Gastrocnemius medialis (tissue), 4 donors: ENCODE data around the gene RRAD. TPM values are rescaled to one million over a fixed set of nuclear protein-coding genes. Genes with fewer than 3 reads are reported as not detected.

Source experiments
- ATAC-seq, 2 donors: fragments of 150-250 bp; one replicate each; pipeline ENCODE4 v1.9.1; 2016
- DNase-seq, 2 donors: peaks; one replicate each; pipeline ENCODE4 v3.0.0-alpha.2; 2019
- H3K27ac ChIP-seq, 4 donors: fragments of 200-600 bp; sonication (generic); 1 replicate in 1 of 4; 2 replicates in 3 of 4; pipeline ENCODE4 v1.5.1; 2016 to 2018; ENCODE audit warnings: mild to moderate bottlenecking in 2 of 4, moderate library complexity in 1 of 4
- H3K27me3 ChIP-seq, 3 donors: fragments of 200-600 bp; sonication (generic) in 2 of 3; 1 replicate in 1 of 3; 2 replicates in 2 of 3; pipeline versions ENCODE4 v1.5.1 to v1.6.0; 2016 to 2019; ENCODE audit warnings: mild to moderate bottlenecking in 1 of 3, moderate library complexity in 1 of 3
- H3K36me3 ChIP-seq, 2 donors: fragments of 200-600 bp; sonication (generic) in 1 of 2; one replicate each; pipeline ENCODE4 v1.5.1; 2017 to 2018
- H3K4me1 ChIP-seq, 2 donors: fragments of 200-600 bp; sonication (generic) in 1 of 2; one replicate each; pipeline ENCODE4 v1.5.1; 2016 to 2017; ENCODE audit warnings: mild to moderate bottlenecking in 2 of 2
- H3K4me3 ChIP-seq, 4 donors: fragments of 200-600 bp; sonication (generic) in 3 of 4; 1 replicate in 1 of 4; 2 replicates in 3 of 4; pipeline ENCODE4 v1.5.1; 2016 to 2019; ENCODE audit warnings: mild to moderate bottlenecking in 2 of 4
- H3K9me3 ChIP-seq, 3 donors: fragments of 200-600 bp; sonication (generic) in 2 of 3; 1 replicate in 1 of 3; 2 replicates in 2 of 3; pipeline ENCODE4 v1.5.1; 2016 to 2019
- CTCF ChIP-seq, 5 experiments: fragments of 450-650 bp in 3 of 5; fragments of 200-600 bp in 2 of 5; sonication (generic) in 2 of 5; IDR thresholded peaks in 4 of 5; conservative IDR thresholded peaks in 1 of 5; 1 replicate in 4 of 5; 2 replicates in 1 of 5; pipeline ENCODE4 v1.5.1; 2016 to 2019; ENCODE audit warnings: antibody characterized with exemption in 5 of 5, mild to moderate bottlenecking in 3 of 5, moderate library complexity in 3 of 5
- POLR2A ChIP-seq, 2 donors: fragments of 450-650 bp; IDR thresholded peaks; one replicate each; pipeline ENCODE4 v1.6.1; 2017; ENCODE audit warnings: antibody characterized with exemption in 2 of 2, mild to moderate bottlenecking in 2 of 2, moderate library complexity in 2 of 2
- in situ Hi-C, 4 donors: fragments of 200-750 bp; cut with MboI; loops; one replicate each; pipeline versions ENCODE4 v1.15.0 to v1.8.0; 2017; ENCODE audit warnings: low sequenced_read_pairs in 4 of 4
- intact Hi-C: fragments of 100-400 bp; cut with DNase I; formaldehyde crosslinking; loops from one replicate; pipeline ENCODE4 v1.15.1; 2023; ENCODE audit warnings: low total_unique reads
- total RNA-seq, 4 donors: library from RNA; depleted of rRNA; stranded (reverse); fragments of >200 nt; gene quantifications; one replicate each; pipeline versions ENCODE4 v1.1.0 to v1.2.3, GENCODE V29; 2016

The RRAD gene
- total RNA-seq, 4 donors from 2014 or later = 286 to 1,191 (median 655) TPM

DNA sequence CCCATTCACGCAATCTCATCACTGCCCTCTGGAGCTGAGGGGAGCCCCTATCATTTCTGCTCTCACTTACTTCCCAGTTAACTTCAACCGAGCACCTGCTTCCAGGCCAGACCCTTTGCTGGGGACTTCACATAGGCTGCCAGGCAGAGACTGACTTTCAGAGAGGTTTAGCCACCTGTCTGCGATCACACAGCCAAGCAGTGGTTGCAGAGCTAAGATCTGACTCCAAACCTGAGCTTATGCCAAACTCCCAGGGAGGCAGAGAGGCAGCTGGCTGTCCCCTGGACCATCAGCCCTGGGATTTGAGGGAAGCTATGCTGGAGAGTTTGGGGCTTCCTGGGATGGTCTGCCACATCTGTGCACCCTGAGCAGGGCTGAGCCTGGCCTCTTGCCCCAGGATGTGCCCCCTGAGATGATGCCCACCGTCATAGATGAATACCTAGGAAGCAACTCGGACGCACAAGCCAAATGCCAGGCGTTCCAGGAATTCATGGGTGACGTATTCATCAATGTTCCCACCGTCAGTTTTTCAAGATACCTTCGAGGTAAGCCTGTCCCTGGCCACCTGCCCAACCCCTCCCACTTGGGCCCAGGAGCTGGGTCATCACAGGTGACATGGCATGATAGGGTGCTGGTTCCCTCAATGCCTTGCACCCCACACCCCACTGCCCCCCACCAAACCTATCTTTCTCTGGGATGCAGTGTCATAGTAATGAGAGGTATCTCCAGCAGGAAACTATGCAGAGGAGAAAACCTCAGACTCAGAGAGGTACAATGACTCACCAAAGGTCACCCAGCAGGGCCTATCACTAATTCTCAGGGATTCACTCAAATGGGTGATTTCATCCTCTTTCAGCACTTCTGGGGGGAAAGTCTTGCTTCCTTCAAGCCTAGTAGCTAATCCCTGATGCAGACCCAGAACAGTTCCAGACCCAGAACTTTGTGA, 45.7 kb upstream of the RRAD start:
- Histone ChIP-seq H3K27ac (no peak overlapping the region), H3K9me3 (no peaks in the 10 kb centered on the region), H3K4me3 (no peak overlapping the region), H3K36me3 (peaks cover 0 to 43% of the 10 kb centered on the region in 2 donors), H3K4me1 (no peaks in the 10 kb centered on the region), H3K27me3 (no peaks in the 10 kb centered on the region)
- intact Hi-C loops (no loop called here), in situ Hi-C loops (loop anchor here in 1 of 4 donors (10.0 kb wide), 1 partner anchor 184 kb away; the partner anchor contains the start of genes B3GNT9, FBXL8 and TRADD)
- DNase-seq (no peak), ATAC-seq (no peak)
- no peak for TF ChIP-seq POLR2A (IDR thresholded peaks at IDR 0.05)

DNA sequence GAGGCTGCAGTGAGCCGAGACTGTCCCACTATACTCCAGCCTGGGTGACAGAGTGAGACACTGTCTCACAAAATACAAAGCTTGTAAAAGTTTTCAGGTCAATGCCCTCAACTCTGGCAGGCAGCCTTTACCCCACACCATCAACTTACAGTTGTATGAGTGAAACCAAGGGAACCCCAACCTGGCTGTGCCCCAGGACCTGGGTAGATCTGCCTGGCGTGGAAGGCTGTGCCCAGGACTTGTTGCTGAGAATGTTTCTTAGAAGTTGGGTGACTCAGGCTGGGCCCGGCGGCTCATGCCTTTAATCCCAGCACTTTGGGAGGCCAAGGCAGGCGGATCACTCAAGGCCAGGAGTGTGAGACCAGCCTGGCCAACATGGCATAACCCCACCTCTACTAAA, 43.5 kb upstream of the RRAD start:
- H3K4me1 ChIP-seq = no peaks in the 10 kb centered on the region
- H3K27me3 ChIP-seq = no peaks in the 10 kb centered on the region
- no peaks in the 10 kb centered on the region for H3K9me3 ChIP-seq
- in situ Hi-C loops (loop anchor here in 1 of 4 donors (10.0 kb wide), 1 partner anchor 186 kb away; the partner anchor contains the start of genes B3GNT9, FBXL8 and TRADD), intact Hi-C loops (no loop called here)
- H3K4me3 ChIP-seq = no peak overlapping the region
- no peak for ATAC-seq
- peaks cover 0 to 44% of the 10 kb centered on the region in 2 donors for H3K36me3 ChIP-seq
- TF ChIP-seq POLR2A (IDR thresholded peaks at IDR 0.05) (no peak), CTCF (IDR thresholded peaks at IDR 0.05 in 4 of 5, conservative IDR thresholded peaks at IDR 0.05 in 1 of 5) (no peak)
- H3K27ac ChIP-seq = no peak overlapping the region
- DNase-seq = no peak

DNA sequence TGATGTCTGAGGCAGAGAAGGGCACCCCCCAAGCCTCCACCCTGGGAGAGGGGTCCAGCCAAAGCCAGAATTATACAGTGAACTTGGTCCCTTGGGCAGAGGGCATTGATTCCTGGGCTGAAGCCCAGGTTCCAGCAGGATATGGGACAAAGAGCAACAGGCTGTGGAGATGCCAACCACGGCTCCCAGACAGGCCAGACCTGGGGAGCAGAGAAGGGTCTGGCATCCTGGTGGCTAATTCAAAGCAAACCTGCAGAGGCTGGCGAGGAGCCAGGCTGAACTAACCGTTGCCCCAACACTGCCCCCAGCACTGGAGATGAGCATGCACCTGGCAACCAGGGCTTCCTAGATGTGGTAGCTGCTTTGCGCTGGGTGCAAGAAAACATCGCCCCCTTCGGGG, 38.7 kb upstream of the RRAD start:
- peaks cover 0 to 30% of the 10 kb centered on the region in 2 donors for H3K36me3 ChIP-seq
- DNase-seq (no peak), ATAC-seq (no peak)

GRCh38 chr16:66961914-66962313, 36.6 kb upstream of the RRAD start:
- Histone ChIP-seq H3K27ac (peak overlapping the region; percentile 3 to 57 (median 27)), H3K4me3 (no peak overlapping the region), H3K9me3 (no peaks in the 10 kb centered on the region), H3K4me1 (peaks cover 12 to 21% of the 10 kb centered on the region in 2 donors), H3K36me3 (peaks cover 0 to 14% of the 10 kb centered on the region in 2 donors), H3K27me3 (no peaks in the 10 kb centered on the region)
- in situ Hi-C loops = loop anchor here in 1 of 4 donors (10.0 kb wide), 1 partner anchor 193 kb away; the partner anchor contains the start of genes B3GNT9, FBXL8 and TRADD
- intact Hi-C loops = no loop called here
- ATAC-seq (no peak), DNase-seq (no peak)
- no peak for TF ChIP-seq POLR2A (IDR thresholded peaks at IDR 0.05)
- TF ChIP-seq CTCF (IDR thresholded peaks at IDR 0.05 in 4 of 5, conservative IDR thresholded peaks at IDR 0.05 in 1 of 5) = no peak

More for the DNA sequence above, 38.7 kb upstream of the RRAD start:
- no peaks in the 10 kb centered on the region for H3K9me3 ChIP-seq
- H3K4me1 ChIP-seq = peaks cover 9 to 14% of the 10 kb centered on the region in 2 donors
- H3K27ac ChIP-seq = no peak overlapping the region
- TF ChIP-seq POLR2A (IDR thresholded peaks at IDR 0.05) = no peak
- TF ChIP-seq CTCF (IDR thresholded peaks at IDR 0.05 in 4 of 5, conservative IDR thresholded peaks at IDR 0.05 in 1 of 5) = no peak
- H3K27me3 ChIP-seq = no peaks in the 10 kb centered on the region
- in situ Hi-C loops = loop anchor here in 1 of 4 donors (10.0 kb wide), 1 partner anchor 191 kb away; the partner anchor contains the start of genes B3GNT9, FBXL8 and TRADD
- intact Hi-C loops = no loop called here
- no peak overlapping the region for H3K4me3 ChIP-seq
